ENCODE data around the gene CACUL1.
A peak's percentile ranks its signal among the peaks of the same experiment; 100 is the strongest.
"Not testable (repeated sequence)": the region's sequence is repeated elsewhere in the genome, so short reads cannot be mapped to it uniquely, and the experiment has no call there.

CACUL1 gene

DNA sequence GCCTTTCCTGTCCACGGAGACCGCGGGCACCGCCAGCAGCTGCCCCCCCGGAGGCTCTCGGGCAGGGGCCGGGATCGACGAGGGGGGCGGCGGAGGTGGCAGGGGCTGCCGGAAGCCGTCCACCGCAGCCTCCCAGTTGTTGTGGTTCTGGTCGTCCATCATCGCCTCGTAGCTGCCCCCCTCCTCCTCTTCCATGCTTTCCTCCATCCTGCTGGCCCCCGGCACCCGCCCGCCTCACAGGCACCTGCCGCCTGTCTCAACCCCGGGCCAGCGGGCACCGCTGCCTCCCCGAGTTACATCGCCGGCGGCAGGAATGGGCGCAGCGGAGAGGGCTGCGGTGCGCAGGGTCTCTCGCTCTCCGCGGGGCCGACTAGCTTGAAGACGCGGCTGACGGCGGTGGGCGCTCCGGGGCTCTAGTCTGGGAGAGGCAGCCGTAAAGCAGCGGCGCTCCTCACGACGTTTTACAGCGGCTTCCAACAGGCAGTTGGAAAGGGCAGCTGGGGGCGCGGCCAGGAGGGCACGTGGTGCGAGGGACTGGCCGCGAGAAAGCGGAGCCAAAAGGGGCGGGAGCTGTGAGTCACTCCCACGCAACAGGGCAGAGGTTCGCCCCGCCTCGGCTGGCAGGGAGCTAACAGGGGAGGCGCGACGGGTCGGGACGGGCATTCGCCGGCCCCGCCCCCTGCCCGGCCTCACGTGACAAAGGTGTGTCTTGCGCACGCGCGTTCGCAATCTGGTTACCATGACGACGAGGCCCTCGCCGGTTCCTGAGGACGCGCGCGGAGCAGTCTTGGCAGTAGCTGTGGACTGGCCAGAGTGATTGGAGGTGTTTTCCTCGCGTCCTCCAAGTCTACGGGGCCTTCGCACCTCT is at the start of gene CACUL1:
Gene CACUL1 (minus strand): TSS at position 415 of the 868 bp plus-strand sequence. CDS start 208 bp downstream, at position 207.
- Histone ChIP-seq H3K9me3 (ENCODE audit: control insufficient read depth, low read length) (no peaks in the 10 kb centered on the region), H3K4me1 (ENCODE audit: control insufficient read depth, insufficient read depth, low read length) (no peaks in the 10 kb centered on the region), H3K27me3 (ENCODE audit: control insufficient read depth, insufficient read depth, low read length) (no peaks in the 10 kb centered on the region), H3K36me3 (ENCODE audit: control insufficient read depth, insufficient read depth, low read length) (no peaks in the 10 kb centered on the region), H3K4me3 (ENCODE audit: low read length) (peak within 1 kb of the TSS; percentile 70), H3K9ac (ENCODE audit: low read length) (peak within 1 kb of the TSS; percentile 91)

DNA sequence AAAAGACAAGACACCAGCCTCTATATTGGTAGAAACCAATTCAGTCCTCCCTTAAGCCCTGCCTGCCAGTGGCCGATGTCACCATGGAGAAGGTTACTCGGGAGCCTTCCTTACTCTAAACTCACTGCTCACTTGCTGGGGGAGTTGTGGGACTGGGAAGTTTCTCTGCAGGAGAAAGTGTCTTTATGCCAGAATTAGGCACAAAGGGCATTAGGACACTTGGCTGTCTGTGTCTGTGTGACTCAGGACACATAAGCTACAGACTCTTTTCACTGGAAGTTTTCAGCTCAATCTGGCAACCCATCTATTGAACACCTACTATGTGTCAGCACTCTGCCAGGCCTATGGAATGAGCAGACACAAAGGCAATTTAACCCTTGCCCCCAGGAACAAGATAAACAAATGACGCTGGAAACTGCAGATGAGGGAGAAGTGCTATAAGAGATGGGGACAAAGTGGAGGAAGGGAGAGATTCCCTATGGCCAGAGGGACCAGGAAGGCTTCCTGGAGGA is 49.5 kb upstream of the CACUL1 start:
- no peak overlapping the region for H3K4me3 ChIP-seq (ENCODE audit: low read length)
- H3K27me3 ChIP-seq (ENCODE audit: control insufficient read depth, insufficient read depth, low read length): no peaks in the 10 kb centered on the region
- H3K9ac ChIP-seq (ENCODE audit: low read length): no peak overlapping the region
- H3K9me3 ChIP-seq (ENCODE audit: control insufficient read depth, low read length): no peaks in the 10 kb centered on the region
- peaks cover 3% of the 10 kb centered on the region for H3K4me1 ChIP-seq (ENCODE audit: control insufficient read depth, insufficient read depth, low read length)
- H3K36me3 ChIP-seq (ENCODE audit: control insufficient read depth, insufficient read depth, low read length): no peaks in the 10 kb centered on the region

- Histone ChIP-seq H3K27me3 (ENCODE audit: control insufficient read depth, insufficient read depth, low read length) (no peaks in the 10 kb centered on the region), H3K9me3 (ENCODE audit: control insufficient read depth, low read length) (no peaks in the 10 kb centered on the region), H3K9ac (ENCODE audit: low read length) (no peak overlapping the region), H3K4me1 (ENCODE audit: control insufficient read depth, insufficient read depth, low read length) (peaks cover 3% of the 10 kb centered on the region), H3K4me3 (ENCODE audit: low read length) (no peak overlapping the region), H3K36me3 (ENCODE audit: control insufficient read depth, insufficient read depth, low read length) (no peaks in the 10 kb centered on the region)
Measured at GRCh38 chr10:118802126-118802793, 47.5 kb upstream of the CACUL1 start.

- H3K9me3 ChIP-seq (ENCODE audit: control insufficient read depth, low read length): no peaks in the 10 kb centered on the region
- H3K9ac ChIP-seq (ENCODE audit: low read length): no peak overlapping the region
- no peaks in the 10 kb centered on the region for H3K36me3 ChIP-seq (ENCODE audit: control insufficient read depth, insufficient read depth, low read length)
- no peaks in the 10 kb centered on the region for H3K27me3 ChIP-seq (ENCODE audit: control insufficient read depth, insufficient read depth, low read length)
- no peak overlapping the region for H3K4me3 ChIP-seq (ENCODE audit: low read length)
- H3K4me1 ChIP-seq (ENCODE audit: control insufficient read depth, insufficient read depth, low read length): peaks cover 3% of the 10 kb centered on the region
Measured at GRCh38 chr10:118800920-118801319, 46.1 kb upstream of the CACUL1 start.

GRCh38 chr10:118799777-118800176 is 45.0 kb upstream of the CACUL1 start:
- no peak overlapping the region for H3K4me3 ChIP-seq (ENCODE audit: low read length)
- no peaks in the 10 kb centered on the region for H3K27me3 ChIP-seq (ENCODE audit: control insufficient read depth, insufficient read depth, low read length)
- H3K36me3 ChIP-seq (ENCODE audit: control insufficient read depth, insufficient read depth, low read length): no peaks in the 10 kb centered on the region
- H3K4me1 ChIP-seq (ENCODE audit: control insufficient read depth, insufficient read depth, low read length): peaks cover 3% of the 10 kb centered on the region
- no peaks in the 10 kb centered on the region for H3K9me3 ChIP-seq (ENCODE audit: control insufficient read depth, low read length)
- H3K9ac ChIP-seq (ENCODE audit: low read length): no peak overlapping the region

DNA sequence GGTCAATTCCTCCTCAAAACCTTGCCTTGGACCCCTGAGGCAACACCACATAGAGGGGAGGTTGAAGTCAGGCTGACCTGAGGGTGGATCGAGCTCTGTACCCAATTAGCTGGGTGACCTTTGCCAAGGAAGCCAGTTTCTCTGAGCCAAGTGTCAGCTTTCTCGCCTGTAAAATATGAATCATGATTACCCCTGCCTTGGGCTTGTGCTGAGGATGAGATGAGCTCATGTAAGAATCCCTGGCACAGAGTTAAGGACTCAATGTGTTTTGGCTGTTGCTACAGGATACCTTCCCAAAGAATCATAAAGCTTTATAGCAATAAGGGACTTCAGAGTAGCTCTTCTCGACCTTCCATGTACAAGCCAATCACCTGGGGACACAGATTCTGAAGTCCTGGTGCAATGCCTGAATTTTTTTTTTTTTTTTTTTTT is 43.5 kb upstream of the CACUL1 start:
- H3K9me3 ChIP-seq (ENCODE audit: control insufficient read depth, low read length): no peaks in the 10 kb centered on the region
- H3K4me3 ChIP-seq (ENCODE audit: low read length): no peak overlapping the region
- H3K9ac ChIP-seq (ENCODE audit: low read length): no peak overlapping the region
- H3K36me3 ChIP-seq (ENCODE audit: control insufficient read depth, insufficient read depth, low read length): no peaks in the 10 kb centered on the region
- H3K27me3 ChIP-seq (ENCODE audit: control insufficient read depth, insufficient read depth, low read length): no peaks in the 10 kb centered on the region
- H3K4me1 ChIP-seq (ENCODE audit: control insufficient read depth, insufficient read depth, low read length): peaks cover 2% of the 10 kb centered on the region

DNA sequence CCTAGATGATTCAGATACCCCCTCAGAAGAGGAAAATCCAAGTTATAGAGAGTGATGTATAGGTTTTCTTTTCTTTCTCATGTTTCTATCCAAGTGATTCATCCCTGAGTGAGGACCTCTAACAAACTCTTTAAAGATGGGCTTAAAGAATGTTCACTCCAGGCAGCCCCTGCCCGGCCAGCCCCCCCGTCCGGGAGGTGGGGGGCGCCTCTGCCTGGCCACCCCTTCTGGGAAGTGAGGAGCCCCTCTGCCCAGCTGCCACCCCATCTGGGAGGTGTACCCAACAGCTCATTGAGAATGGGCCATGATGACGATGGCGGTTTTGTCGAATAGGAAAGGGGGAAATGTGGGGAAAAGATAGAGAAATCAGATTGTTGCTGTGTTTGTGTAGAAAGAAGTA is 40.2 kb upstream of the CACUL1 start:
- not testable (repeated sequence) for H3K9me3 ChIP-seq (ENCODE audit: control insufficient read depth, low read length); H3K36me3 ChIP-seq (ENCODE audit: control insufficient read depth, insufficient read depth, low read length); H3K27me3 ChIP-seq (ENCODE audit: control insufficient read depth, insufficient read depth, low read length); H3K4me1 ChIP-seq (ENCODE audit: control insufficient read depth, insufficient read depth, low read length); H3K9ac ChIP-seq (ENCODE audit: low read length); H3K4me3 ChIP-seq (ENCODE audit: low read length)

GRCh38 chr10:118793545-118793944 is 38.8 kb upstream of the CACUL1 start:
- no peaks in the 10 kb centered on the region for H3K27me3 ChIP-seq (ENCODE audit: control insufficient read depth, insufficient read depth, low read length)
- H3K9me3 ChIP-seq (ENCODE audit: control insufficient read depth, low read length): no peaks in the 10 kb centered on the region
- H3K4me1 ChIP-seq (ENCODE audit: control insufficient read depth, insufficient read depth, low read length): no peaks in the 10 kb centered on the region
- H3K4me3 ChIP-seq (ENCODE audit: low read length): no peak overlapping the region
- H3K9ac ChIP-seq (ENCODE audit: low read length): no peak overlapping the region
- no peaks in the 10 kb centered on the region for H3K36me3 ChIP-seq (ENCODE audit: control insufficient read depth, insufficient read depth, low read length)

DNA sequence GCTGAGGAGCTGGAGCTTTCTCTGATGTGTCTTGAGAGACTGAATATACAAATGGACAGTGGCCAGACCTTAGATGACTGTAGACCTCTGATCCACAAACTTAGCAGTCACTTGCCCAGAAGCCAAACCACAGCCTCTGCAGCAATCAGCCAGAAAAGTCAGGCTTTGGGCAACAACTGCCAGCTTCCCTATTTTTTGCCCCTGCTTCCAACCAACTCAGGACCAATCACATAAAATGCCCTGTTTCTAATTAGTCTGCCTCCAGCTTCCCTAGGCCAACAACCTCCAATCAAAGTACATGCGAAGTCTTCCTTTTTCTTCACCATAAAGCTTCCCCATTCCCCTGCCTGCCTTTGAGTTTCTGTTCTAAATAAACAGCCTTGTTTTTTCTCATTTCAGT is 37.8 kb upstream of the CACUL1 start:
- no peak overlapping the region for H3K9ac ChIP-seq (ENCODE audit: low read length)
- H3K9me3 ChIP-seq (ENCODE audit: control insufficient read depth, low read length): no peaks in the 10 kb centered on the region
- no peaks in the 10 kb centered on the region for H3K4me1 ChIP-seq (ENCODE audit: control insufficient read depth, insufficient read depth, low read length)
- H3K4me3 ChIP-seq (ENCODE audit: low read length): no peak overlapping the region
- no peaks in the 10 kb centered on the region for H3K27me3 ChIP-seq (ENCODE audit: control insufficient read depth, insufficient read depth, low read length)
- no peaks in the 10 kb centered on the region for H3K36me3 ChIP-seq (ENCODE audit: control insufficient read depth, insufficient read depth, low read length)

DNA sequence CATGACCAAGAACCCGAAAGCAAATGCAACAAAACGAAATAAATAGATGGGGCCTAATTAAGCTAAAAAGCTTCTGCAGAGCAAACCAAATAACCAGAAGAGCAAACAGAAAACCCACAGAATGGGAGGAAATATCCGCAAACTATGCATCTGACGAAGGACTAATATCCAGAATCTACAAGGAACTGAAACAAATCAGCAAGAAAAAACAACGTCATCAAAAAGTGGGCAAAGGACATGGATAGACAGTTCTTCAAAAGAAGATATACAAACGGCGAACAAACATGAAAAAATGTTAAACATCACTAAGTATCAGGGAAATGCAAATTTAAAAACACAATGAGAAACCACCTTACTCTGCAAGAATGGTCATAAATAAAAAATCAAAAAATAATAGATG is 35.3 kb upstream of the CACUL1 start:
- H3K9ac ChIP-seq (ENCODE audit: low read length): no peak overlapping the region

DNA sequence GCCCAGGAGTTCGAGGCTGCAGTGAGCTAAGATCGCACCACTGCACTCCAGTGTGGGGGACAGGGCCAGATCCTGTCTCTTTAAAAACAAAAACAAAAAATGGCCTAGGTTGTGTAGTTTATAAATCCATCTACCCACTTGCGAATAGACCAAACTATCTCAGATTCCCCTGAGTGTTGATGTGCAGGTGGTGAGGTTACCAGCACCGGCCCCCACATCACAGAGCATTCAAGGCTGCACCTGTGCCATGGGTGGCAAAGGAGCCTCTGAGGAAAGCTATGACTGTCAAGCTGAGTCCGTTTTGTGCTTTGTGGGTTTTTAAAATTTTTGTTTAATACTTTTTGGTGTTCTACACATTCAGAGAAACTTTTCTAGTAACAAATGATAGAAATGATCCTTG is 30.8 kb upstream of the CACUL1 start:
- no peak overlapping the region for H3K9ac ChIP-seq (ENCODE audit: low read length)
- H3K4me3 ChIP-seq (ENCODE audit: low read length): no peak overlapping the region
- H3K4me1 ChIP-seq (ENCODE audit: control insufficient read depth, insufficient read depth, low read length): no peaks in the 10 kb centered on the region
- no peaks in the 10 kb centered on the region for H3K36me3 ChIP-seq (ENCODE audit: control insufficient read depth, insufficient read depth, low read length)
- H3K9me3 ChIP-seq (ENCODE audit: control insufficient read depth, low read length): no peaks in the 10 kb centered on the region
- no peaks in the 10 kb centered on the region for H3K27me3 ChIP-seq (ENCODE audit: control insufficient read depth, insufficient read depth, low read length)

More for the DNA sequence above, 35.3 kb upstream of the CACUL1 start:
- no peaks in the 10 kb centered on the region for H3K36me3 ChIP-seq (ENCODE audit: control insufficient read depth, insufficient read depth, low read length)
- H3K4me3 ChIP-seq (ENCODE audit: low read length): no peak overlapping the region
- H3K27me3 ChIP-seq (ENCODE audit: control insufficient read depth, insufficient read depth, low read length): no peaks in the 10 kb centered on the region
- H3K4me1 ChIP-seq (ENCODE audit: control insufficient read depth, insufficient read depth, low read length): no peaks in the 10 kb centered on the region
- no peaks in the 10 kb centered on the region for H3K9me3 ChIP-seq (ENCODE audit: control insufficient read depth, low read length)
